ENCODE measurements around the gene DIP2A.

DNA sequence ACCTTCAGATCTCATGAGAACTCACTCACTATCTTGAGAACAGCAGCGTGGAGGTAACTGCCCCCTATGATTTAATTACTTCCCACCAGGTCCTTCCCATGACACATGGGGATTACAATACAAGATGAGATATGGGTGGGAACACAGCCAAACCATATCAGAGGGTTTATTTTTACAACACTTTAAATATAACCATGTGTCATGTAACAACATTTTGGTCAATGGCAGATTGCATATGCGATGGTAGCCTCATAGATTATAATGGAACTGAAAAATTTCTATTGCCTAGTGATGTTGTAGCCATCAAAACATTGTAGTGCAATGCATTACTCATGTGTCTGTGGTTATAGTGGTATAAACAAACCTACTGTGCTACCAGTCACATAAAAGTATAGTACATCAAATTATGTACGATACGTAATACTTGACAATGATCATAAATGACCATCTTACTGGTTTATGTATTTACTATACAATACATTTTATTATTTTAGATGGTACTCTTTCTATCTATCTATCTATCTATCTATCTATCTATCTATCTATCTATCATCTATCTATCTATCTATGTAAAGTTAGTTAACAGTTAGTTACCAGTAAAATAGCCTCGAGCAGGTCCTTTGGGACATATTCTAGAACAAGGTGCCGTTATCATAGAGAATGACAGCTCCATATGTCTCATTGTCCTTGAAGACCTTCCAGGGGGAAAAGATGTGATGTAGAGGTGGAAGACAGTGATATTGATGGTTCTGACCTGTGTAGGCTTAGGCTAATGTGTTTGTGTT, 158.8 kb downstream of the DIP2A start:
- TF ChIP-seq, protein P1, sequence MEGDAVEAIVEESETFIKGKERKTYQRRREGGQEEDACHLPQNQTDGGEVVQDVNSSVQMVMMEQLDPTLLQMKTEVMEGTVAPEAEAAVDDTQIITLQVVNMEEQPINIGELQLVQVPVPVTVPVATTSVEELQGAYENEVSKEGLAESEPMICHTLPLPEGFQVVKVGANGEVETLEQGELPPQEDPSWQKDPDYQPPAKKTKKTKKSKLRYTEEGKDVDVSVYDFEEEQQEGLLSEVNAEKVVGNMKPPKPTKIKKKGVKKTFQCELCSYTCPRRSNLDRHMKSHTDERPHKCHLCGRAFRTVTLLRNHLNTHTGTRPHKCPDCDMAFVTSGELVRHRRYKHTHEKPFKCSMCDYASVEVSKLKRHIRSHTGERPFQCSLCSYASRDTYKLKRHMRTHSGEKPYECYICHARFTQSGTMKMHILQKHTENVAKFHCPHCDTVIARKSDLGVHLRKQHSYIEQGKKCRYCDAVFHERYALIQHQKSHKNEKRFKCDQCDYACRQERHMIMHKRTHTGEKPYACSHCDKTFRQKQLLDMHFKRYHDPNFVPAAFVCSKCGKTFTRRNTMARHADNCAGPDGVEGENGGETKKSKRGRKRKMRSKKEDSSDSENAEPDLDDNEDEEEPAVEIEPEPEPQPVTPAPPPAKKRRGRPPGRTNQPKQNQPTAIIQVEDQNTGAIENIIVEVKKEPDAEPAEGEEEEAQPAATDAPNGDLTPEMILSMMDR (IDR thresholded peaks at IDR 0.05) = no peak
- TF ChIP-seq POLR2AphosphoS5 (IDR thresholded peaks at IDR 0.05) (no peak), POLR2A (IDR thresholded peaks at IDR 0.05) (no peak)

All from gastroesophageal sphincter (tissue), 3 donors.